HepG2 (cell line): ENCODE data around the gene CAVIN1. TPM values are rescaled to one million over a fixed set of nuclear protein-coding genes. Genes with fewer than 3 reads are reported as not detected.

Experiments used
- CBX5 ChIP-seq: sonication (generic); formaldehyde crosslinking; IDR thresholded peaks from 2 replicates; pipeline ENCODE4 v1.4.0; 2020; ENCODE audit warnings: missing genetic modification reagents, borderline replicate concordance
- CC2D1A ChIP-seq: sonication (generic); formaldehyde crosslinking; IDR thresholded peaks from 2 replicates; pipeline ENCODE4 v1.8.1; 2023; ENCODE audit warnings: mild to moderate bottlenecking, missing genetic modification reagents
- FOXO4 ChIP-seq: sonication (generic); formaldehyde crosslinking; conservative IDR thresholded peaks from 2 replicates; pipeline ENCODE4 v1.8.1; 2023; ENCODE audit warnings: missing genetic modification reagents
- FUBP1 ChIP-seq: sonication (generic); formaldehyde crosslinking; IDR thresholded peaks from 2 replicates; pipeline ENCODE4 v1.5.1; 2020; ENCODE audit warnings: missing genetic modification reagents, mild to moderate bottlenecking, borderline replicate concordance
- HDAC6 ChIP-seq: fragments of 200-600 bp; sonication (generic); IDR thresholded peaks from 2 replicates; pipeline ENCODE4 v1.7.0; 2017; ENCODE audit warnings: mild to moderate bottlenecking, antibody characterized with exemption, low read length, low read depth
- MBD4 ChIP-seq: IDR thresholded peaks from 2 replicates; pipeline ENCODE4 v1.6.1; 2012; ENCODE audit warnings: low read length, inconsistent platforms, borderline replicate concordance
- MLLT10 ChIP-seq: sonication (generic); formaldehyde crosslinking; IDR thresholded peaks from 2 replicates; pipeline ENCODE4 v1.4.0; 2020; ENCODE audit warnings: missing genetic modification reagents
- MTERF4 ChIP-seq: sonication (generic); formaldehyde crosslinking; IDR thresholded peaks from 2 replicates; pipeline ENCODE4 v1.8.0; 2023; ENCODE audit warnings: mild to moderate bottlenecking, missing genetic modification reagents
- MXD3 ChIP-seq: IDR thresholded peaks from 2 replicates; pipeline ENCODE4 v1.6.1; 2016; ENCODE audit warnings: mild to moderate bottlenecking, missing biosample characterization, missing genetic modification reagents
- NCOA1 ChIP-seq: sonication (generic); formaldehyde crosslinking; IDR thresholded peaks from 2 replicates; pipeline ENCODE4 v1.9.0; 2021; ENCODE audit warnings: missing genetic modification reagents
- NR2F2 ChIP-seq: IDR thresholded peaks from 2 replicates; pipeline ENCODE4 v1.6.1; 2012; ENCODE audit warnings: low read depth, inconsistent platforms, borderline replicate concordance
- ZBTB37 ChIP-seq: sonication (generic); formaldehyde crosslinking; IDR thresholded peaks from 2 replicates; pipeline ENCODE4 v1.4.0; 2020; ENCODE audit warnings: mild to moderate bottlenecking, missing genetic modification reagents
- ZNF180 ChIP-seq: sonication (generic); formaldehyde crosslinking; IDR thresholded peaks from 2 replicates; pipeline ENCODE4 v1.4.0; 2020; ENCODE audit warnings: low read depth, missing genetic modification reagents, borderline replicate concordance
- ZNF256 ChIP-seq: sonication (generic); formaldehyde crosslinking; conservative IDR thresholded peaks from 2 replicates; pipeline ENCODE4 v1.4.0; 2020; ENCODE audit warnings: missing genetic modification reagents
- ZNF564 ChIP-seq: sonication (generic); formaldehyde crosslinking; IDR thresholded peaks from 2 replicates; pipeline ENCODE4 v1.8.1; 2023; ENCODE audit warnings: mild to moderate bottlenecking, missing genetic modification reagents
- ZNF720 ChIP-seq: sonication (generic); formaldehyde crosslinking; IDR thresholded peaks from 2 replicates; pipeline ENCODE4 v1.4.0; 2020; ENCODE audit warnings: missing genetic modification reagents
- ZNF768 ChIP-seq: sonication (generic); formaldehyde crosslinking; IDR thresholded peaks from 2 replicates; pipeline ENCODE4 v1.4.0; 2020; ENCODE audit warnings: missing genetic modification reagents
- ZNF773 ChIP-seq: sonication (generic); formaldehyde crosslinking; IDR thresholded peaks from 2 replicates; pipeline ENCODE4 v1.4.0; 2020; ENCODE audit warnings: missing genetic modification reagents, borderline replicate concordance
- ZNF816 ChIP-seq: sonication (generic); formaldehyde crosslinking; IDR thresholded peaks from 2 replicates; pipeline ENCODE4 v1.8.0; 2022; ENCODE audit warnings: missing genetic modification reagents, mild to moderate bottlenecking, borderline replicate concordance
- ZSCAN5A ChIP-seq: sonication (generic); formaldehyde crosslinking; IDR thresholded peaks from 2 replicates; pipeline ENCODE4 v1.8.0; 2022; ENCODE audit warnings: mild to moderate bottlenecking, missing genetic modification reagents, borderline replicate concordance
- polyA plus RNA-seq, 8 experiments: library from polyadenylated mRNA; depleted of rRNA in 3 of 8; stranded (reverse) in 7 of 8; unstranded in 1 of 8; fragments of >200 nt; fragmentation: Illumina TruSeq in 4 of 8; extraction: Trizol in 4 of 8; gene quantifications; 2 replicates each; pipeline versions ENCODE4 v1.2.1 to v1.2.3, GENCODE V29; 2011 to 2016; ENCODE audit warnings: low read depth in 4 of 8, missing spikeins in 1 of 8, mixed read lengths in 1 of 8; ENCODE audit not compliant: insufficient read depth in 1 of 8
- total RNA-seq, 5 experiments: library from RNA; depleted of rRNA; stranded (reverse); fragments of >200 nt; fragmentation: Illumina TruSeq; extraction: Trizol; gene quantifications; 2 replicates each; pipeline ENCODE4 v1.2.3, GENCODE V29; 2016; ENCODE audit warnings: low read depth in 1 of 5

The CAVIN1 gene
- total and polyA plus RNA-seq, 2 of the 13 experiments (the other 11 are each of a cell fraction or from before 2014, with no cell fraction given): 15.9 to 25.5 TPM

- TF ChIP-seq ZBTB37 (CRISPR knock-in tag) (peak; percentile 82; the same call in 1 of the 2 replicates), NCOA1 (CRISPR knock-in tag) (peak; percentile 71; the same call in 1 of the 2 replicates), CBX5 (CRISPR knock-in tag) (peak; percentile 100), ZNF768 (CRISPR knock-in tag) (peak; percentile 72), ZNF720 (CRISPR knock-in tag) (peak; percentile 94; the same call in 1 of the 2 replicates), ZNF816 (CRISPR knock-in tag) (peak; percentile 99), ZNF773 (CRISPR knock-in tag) (no peak), MLLT10 (CRISPR knock-in tag) (no peak), ZSCAN5A (CRISPR knock-in tag) (peak; percentile 99), MXD3 (CRISPR knock-in tag) (peak; percentile 99), FOXO4 (no peak), CC2D1A (CRISPR knock-in tag) (peak; percentile 89; the same call in 1 of the 2 replicates), ZNF180 (CRISPR knock-in tag) (no peak), MTERF4 (CRISPR knock-in tag) (no peak; the same call in none of the 2 replicates), MBD4 (no peak; the same call in 1 of the 2 replicates), NR2F2 (peak; percentile 84; the same call in 1 of the 2 replicates), ZNF564 (peak; percentile 83; the same call in 1 of the 2 replicates), HDAC6 (no peak), FUBP1 (CRISPR knock-in tag) (peak; percentile 99), ZNF256 (peak; percentile 91; the same call in 1 of the 2 replicates)
These were observed 34.5 kb downstream of the CAVIN1 start, which contains the start of gene STAT3 (continued) for GRCh38 chr17:42388381-42389134.
